Peyer's patch (tissue), 4 donors: Measurements from ENCODE around the gene MYCT1. TPM values are rescaled to one million over a fixed set of nuclear protein-coding genes. Genes with fewer than 3 reads are reported as not detected.

Experiments used
- total RNA-seq, 4 donors: library from RNA; depleted of rRNA; stranded (reverse); fragments of >200 nt; gene quantifications; one replicate each; pipeline ENCODE4 v1.1.0, GENCODE V29; 2016

The MYCT1 gene
- total RNA-seq, 4 donors from 2014 or later = 4.0 to 11.0 (median 4.9) TPM

Other genes starting within 250 kb of the MYCT1 start
- 100 to 1,000 TPM in 1 of 4 donors, 10 to 100 TPM in 3; 23.1 to 245 (median 34.8) TPM for gene SYNE1, start 60.5 kb upstream of the MYCT1 start, total RNA-seq
- gene VIP, start 52.9 kb downstream of the MYCT1 start, total RNA-seq = 10 to 100 TPM in 3 of 4 donors, 1 to 10 TPM in 1; 5.8 to 22.4 (median 12.7) TPM